Panc1 (cell line): ENCODE results near the gene TFB2M.

ENCODE experiments used
- CTCF ChIP-seq: fragments of 450-650 bp; IDR thresholded peaks from 2 replicates; pipeline ENCODE4 v1.5.1; 2017; ENCODE audit warnings: mild to moderate bottlenecking
- REST ChIP-seq, 2 experiments: IDR thresholded peaks; 2 replicates each; pipeline ENCODE4 v1.6.1; 2011 to 2012; ENCODE audit warnings: low read depth in 2 of 2, control low read depth in 1 of 2, low read length in 1 of 2, mild to moderate bottlenecking in 1 of 2, moderate library complexity in 1 of 2; ENCODE audit not compliant: insufficient read depth in 1 of 2

DNA sequence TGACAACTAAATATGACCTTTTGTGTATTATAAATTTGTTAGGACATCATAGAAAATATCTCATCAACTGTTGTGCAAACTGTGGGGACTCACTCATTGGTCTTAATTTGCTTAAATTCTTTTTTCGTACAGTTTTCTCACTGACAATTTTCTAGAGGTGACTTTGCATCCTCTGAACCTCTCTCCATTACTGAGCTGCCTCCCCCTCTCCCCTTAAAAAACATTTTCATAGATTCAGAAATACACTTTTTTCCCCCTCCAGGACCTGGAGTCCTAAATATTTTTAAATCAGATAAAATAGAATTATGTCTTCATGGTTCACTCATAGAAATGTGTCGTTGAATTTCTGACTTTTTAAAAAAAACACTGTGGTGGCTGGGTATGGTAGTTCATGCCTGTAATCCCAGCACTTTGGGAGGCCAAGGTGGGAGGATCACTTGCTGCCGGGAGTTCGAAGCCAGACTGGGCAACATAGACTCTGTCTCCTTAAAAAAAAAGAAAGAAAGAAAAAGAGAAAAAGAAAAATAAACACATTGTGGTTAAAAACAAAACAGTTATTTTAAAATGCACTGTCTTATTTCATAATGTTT lies 1.7 kb upstream of the TFB2M start:
- TF ChIP-seq CTCF (no peak), REST (IDR thresholded peaks at IDR 0.05; ENCODE audit: insufficient read depth in 1 of 2, low read depth in 2 of 2, low read length in 1 of 2) (no peak)
